HCT116 (cell line): ENCODE results near the gene NECAB3. TPM values are rescaled to one million over a fixed set of nuclear protein-coding genes. Genes with fewer than 3 reads are reported as not detected.

Experiments used
- CBX3 ChIP-seq: IDR thresholded peaks from 2 replicates; pipeline ENCODE4 v1.6.1; 2012; ENCODE audit warnings: low read depth
- CEBPB ChIP-seq: IDR thresholded peaks from 2 replicates; pipeline ENCODE4 v1.6.1; 2012; ENCODE audit warnings: low read depth
- ELF1 ChIP-seq: IDR thresholded peaks from 2 replicates; pipeline ENCODE4 v1.6.1; 2012; ENCODE audit warnings: low read depth, borderline replicate concordance
- EZH2 ChIP-seq: fragments of 200-600 bp; sonication (generic); IDR thresholded peaks from 2 replicates; pipeline ENCODE4 v1.6.1; 2017; ENCODE audit warnings: antibody characterized with exemption, mixed run types
- EZH2phosphoT487 ChIP-seq: fragments of 200-600 bp; IDR thresholded peaks from 2 replicates; pipeline ENCODE4 v1.6.1; 2018; ENCODE audit warnings: antibody characterized with exemption, borderline replicate concordance
- FOSL1 ChIP-seq: IDR thresholded peaks from 2 replicates; pipeline ENCODE4 v1.6.1; 2012; ENCODE audit warnings: low read depth
- POLR2A ChIP-seq: IDR thresholded peaks from 2 replicates; pipeline ENCODE4 v1.7.0; 2011; ENCODE audit warnings: borderline replicate concordance; ENCODE audit not compliant: insufficient read depth, insufficient read length; ENCODE audit errors: extremely low read depth
- RAD21 ChIP-seq: IDR thresholded peaks from 2 replicates; pipeline ENCODE4 v1.6.1; 2012; ENCODE audit warnings: low read depth, mild to moderate bottlenecking
- SIN3A ChIP-seq: IDR thresholded peaks from 2 replicates; pipeline ENCODE4 v1.6.1; 2012; ENCODE audit warnings: low read depth
- SRF ChIP-seq: IDR thresholded peaks from 2 replicates; pipeline ENCODE4 v1.6.1; 2012; ENCODE audit warnings: low read depth
- YY1 ChIP-seq: IDR thresholded peaks from 2 replicates; pipeline ENCODE4 v1.6.1; 2011; ENCODE audit warnings: low read length, low read depth, moderate library complexity, mild to moderate bottlenecking; ENCODE audit not compliant: insufficient replicate concordance; ENCODE audit errors: extremely low read depth
- total RNA-seq: library from RNA; stranded (reverse); gene quantifications from one replicate; pipeline ENCODE4 v1.2.1, GENCODE V29; 2021; ENCODE audit not compliant: unreplicated experiment
- TF ChIP-seq, protein P1 (sequence below): IDR thresholded peaks from 2 replicates; pipeline ENCODE4 v1.6.1; 2011; ENCODE audit warnings: mild to moderate bottlenecking, low read length, moderate library complexity; ENCODE audit not compliant: insufficient replicate concordance; ENCODE audit errors: extremely low read depth
- TF ChIP-seq, protein P2 (sequence below): IDR thresholded peaks from 2 replicates; pipeline ENCODE4 v1.6.1; 2012

The NECAB3 gene
- total RNA-seq, 1 experiment from 2014 or later: 48.1 TPM

DNA sequence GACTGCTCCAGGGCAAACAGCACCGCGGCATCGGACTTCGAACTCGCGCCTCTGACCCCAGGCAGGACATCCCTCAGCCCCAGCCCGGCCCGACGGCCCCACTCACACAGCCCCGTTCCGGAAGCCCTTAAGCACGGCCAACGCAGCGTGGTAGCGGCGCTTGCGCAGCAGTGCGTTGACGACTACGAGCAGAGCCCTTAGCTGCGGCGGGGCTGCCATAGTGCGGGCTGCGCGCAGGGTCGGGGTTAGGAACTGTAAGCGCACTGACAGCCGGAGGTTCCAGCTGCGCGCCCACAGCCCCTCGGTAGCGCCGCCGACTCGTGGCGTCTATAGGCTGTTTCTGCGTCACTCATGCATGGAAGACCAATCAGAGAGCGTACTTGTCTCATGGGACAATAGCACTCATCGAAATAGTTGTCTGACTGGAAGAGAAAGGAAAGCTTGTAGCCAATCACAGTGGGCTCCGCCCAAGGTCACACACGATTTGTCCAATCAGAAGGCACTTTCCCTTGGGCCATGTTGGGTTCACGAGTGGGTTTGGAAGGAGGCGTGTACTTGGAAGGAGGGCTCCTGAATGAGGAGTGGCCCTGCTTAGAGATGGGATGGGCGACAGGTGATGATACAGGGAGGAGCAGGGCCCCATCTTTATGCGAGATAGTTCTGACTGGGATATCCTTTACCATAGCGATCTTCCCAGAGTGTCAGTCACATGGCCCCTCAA is 45.9 kb upstream of the NECAB3 start, which contains the start of gene PXMP4 (continued):
- TF ChIP-seq, protein P1, sequence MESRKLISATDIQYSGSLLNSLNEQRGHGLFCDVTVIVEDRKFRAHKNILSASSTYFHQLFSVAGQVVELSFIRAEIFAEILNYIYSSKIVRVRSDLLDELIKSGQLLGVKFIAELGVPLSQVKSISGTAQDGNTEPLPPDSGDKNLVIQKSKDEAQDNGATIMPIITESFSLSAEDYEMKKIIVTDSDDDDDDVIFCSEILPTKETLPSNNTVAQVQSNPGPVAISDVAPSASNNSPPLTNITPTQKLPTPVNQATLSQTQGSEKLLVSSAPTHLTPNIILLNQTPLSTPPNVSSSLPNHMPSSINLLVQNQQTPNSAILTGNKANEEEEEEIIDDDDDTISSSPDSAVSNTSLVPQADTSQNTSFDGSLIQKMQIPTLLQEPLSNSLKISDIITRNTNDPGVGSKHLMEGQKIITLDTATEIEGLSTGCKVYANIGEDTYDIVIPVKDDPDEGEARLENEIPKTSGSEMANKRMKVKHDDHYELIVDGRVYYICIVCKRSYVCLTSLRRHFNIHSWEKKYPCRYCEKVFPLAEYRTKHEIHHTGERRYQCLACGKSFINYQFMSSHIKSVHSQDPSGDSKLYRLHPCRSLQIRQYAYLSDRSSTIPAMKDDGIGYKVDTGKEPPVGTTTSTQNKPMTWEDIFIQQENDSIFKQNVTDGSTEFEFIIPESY: no peak
- no peak for TF ChIP-seq FOSL1
- TF ChIP-seq, protein P2, sequence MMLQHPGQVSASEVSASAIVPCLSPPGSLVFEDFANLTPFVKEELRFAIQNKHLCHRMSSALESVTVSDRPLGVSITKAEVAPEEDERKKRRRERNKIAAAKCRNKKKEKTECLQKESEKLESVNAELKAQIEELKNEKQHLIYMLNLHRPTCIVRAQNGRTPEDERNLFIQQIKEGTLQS: no peak
- no peak for TF ChIP-seq RAD21
- peak; percentile 55 for TF ChIP-seq SIN3A
- TF ChIP-seq EZH2phosphoT487: no peak
- TF ChIP-seq CBX3: peak; percentile 50; the same call in 1 of the 2 replicates
- TF ChIP-seq POLR2A: peak; percentile 31
- TF ChIP-seq CEBPB: no peak
- TF ChIP-seq YY1: no peak
- TF ChIP-seq EZH2: no peak
- TF ChIP-seq ELF1: no peak
- no peak for TF ChIP-seq SRF
